BLaER1 (cell line): Measurements from ENCODE around the gene PISD.

Experiments used
- H3K27ac ChIP-seq: shearing (Covaris generic); formaldehyde crosslinking; 2 replicates; pipeline ENCODE4 v1.8.1; 2022
- H3K27me3 ChIP-seq: shearing (Covaris generic); formaldehyde crosslinking; 2 replicates; pipeline ENCODE4 v1.8.1; 2022
- H3K36me3 ChIP-seq: shearing (Covaris generic); formaldehyde crosslinking; 2 replicates; pipeline ENCODE4 v1.8.1; 2022
- H3K4me1 ChIP-seq: shearing (Covaris generic); formaldehyde crosslinking; 2 replicates; pipeline ENCODE4 v1.8.1; 2022
- H3K4me2 ChIP-seq: shearing (Covaris generic); formaldehyde crosslinking; 2 replicates; pipeline ENCODE4 v1.8.1; 2022
- H3K4me3 ChIP-seq: shearing (Covaris generic); formaldehyde crosslinking; 2 replicates; pipeline ENCODE4 v1.8.1; 2022
- H3K9ac ChIP-seq: shearing (Covaris generic); formaldehyde crosslinking; 2 replicates; pipeline ENCODE4 v1.8.1; 2022
- H3K9me3 ChIP-seq: shearing (Covaris generic); formaldehyde crosslinking; 2 replicates; pipeline ENCODE4 v1.8.1; 2022
- H4K20me1 ChIP-seq: shearing (Covaris generic); formaldehyde crosslinking; 2 replicates; pipeline ENCODE4 v1.8.1; 2022
- Cebpa-rat ChIP-seq: shearing (Covaris generic); IDR thresholded peaks from 2 replicates; pipeline ENCODE4 v1.8.1; 2022

PISD gene

DNA sequence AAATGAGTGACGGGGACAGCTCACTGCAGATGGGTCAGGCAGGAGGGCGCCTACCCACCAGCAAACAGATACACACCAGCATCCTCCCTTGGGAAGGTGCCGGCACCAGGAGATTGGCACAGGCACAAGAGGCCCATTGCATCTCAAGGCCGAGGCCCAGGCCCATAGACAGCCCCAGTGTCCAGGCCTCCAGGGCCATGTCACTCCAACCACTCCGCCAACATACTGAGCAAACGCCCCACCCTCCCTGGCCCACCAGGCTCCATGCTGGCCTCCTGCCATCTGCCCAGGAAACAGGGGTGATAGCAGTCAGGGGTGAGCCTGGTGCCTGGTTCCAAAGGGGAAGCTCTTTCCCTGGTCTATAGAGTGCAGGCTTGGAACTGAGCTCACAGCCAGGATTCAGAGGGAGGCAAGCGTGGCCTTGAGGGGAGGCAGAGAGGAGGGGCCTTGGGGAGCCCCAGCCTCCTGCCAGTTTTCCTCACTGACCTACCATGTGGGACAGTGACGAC is 34.7 kb downstream of the PISD start:
- Histone ChIP-seq H3K4me1 (peaks cover 89% of the 10 kb centered on the region), H4K20me1 (peaks cover 84% of the 10 kb centered on the region), H3K27ac (peak overlapping the region; percentile 67), H3K4me3 (no peak overlapping the region), H3K9me3 (no peaks in the 10 kb centered on the region), H3K36me3 (peaks cover 64% of the 10 kb centered on the region), H3K27me3 (no peaks in the 10 kb centered on the region), H3K4me2 (peak overlapping the region; percentile 89), H3K9ac (peak overlapping the region; percentile 48)
- TF ChIP-seq Cebpa-rat, result no peak

DNA sequence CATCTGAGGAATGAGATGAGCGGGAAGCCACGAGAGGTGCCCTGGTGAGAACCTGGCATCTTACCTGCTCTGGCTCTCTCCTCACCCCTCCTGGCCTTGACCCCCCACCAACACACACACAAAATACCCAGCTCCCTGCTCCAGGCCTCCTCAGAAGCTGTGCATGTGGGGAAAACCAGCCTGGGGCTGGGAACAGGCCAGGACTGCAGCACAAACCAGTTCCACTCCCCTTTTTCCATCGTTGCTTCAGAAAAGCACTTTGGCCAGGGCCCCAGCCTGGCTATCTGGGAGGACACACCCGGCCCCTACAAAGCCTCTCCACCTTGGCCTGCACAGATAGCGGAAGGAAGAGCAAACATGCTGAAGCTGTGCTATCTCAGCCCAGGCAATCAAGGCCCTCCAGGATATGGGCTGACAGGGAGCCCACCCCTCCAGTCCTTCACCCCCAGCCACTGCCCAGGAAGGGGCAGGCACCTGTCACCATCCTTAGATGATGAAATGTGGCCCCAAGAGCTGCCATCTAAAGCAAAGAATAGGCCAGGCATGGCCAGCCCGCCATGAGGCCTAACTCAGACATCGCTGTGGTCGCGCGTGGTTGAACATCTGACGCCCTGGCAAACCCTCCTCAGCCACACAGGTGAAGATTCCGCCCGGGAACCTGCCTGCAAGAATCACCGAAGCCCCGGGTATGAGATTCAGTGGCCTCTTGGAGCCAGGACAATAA is 35.4 kb downstream of the PISD start:
- peaks cover 65% of the 10 kb centered on the region for H3K36me3 ChIP-seq
- H3K9ac ChIP-seq, result peak overlapping the region; percentile 48; the same call in 1 of the 2 replicates
- peaks cover 83% of the 10 kb centered on the region for H3K4me1 ChIP-seq
- peak overlapping the region; percentile 67 for H3K27ac ChIP-seq
- peaks cover 85% of the 10 kb centered on the region for H4K20me1 ChIP-seq
- H3K4me2 ChIP-seq, result peak overlapping the region; percentile 89
- H3K9me3 ChIP-seq, result no peaks in the 10 kb centered on the region
- no peak overlapping the region for H3K4me3 ChIP-seq
- TF ChIP-seq Cebpa-rat, result no peak
- H3K27me3 ChIP-seq, result no peaks in the 10 kb centered on the region

DNA sequence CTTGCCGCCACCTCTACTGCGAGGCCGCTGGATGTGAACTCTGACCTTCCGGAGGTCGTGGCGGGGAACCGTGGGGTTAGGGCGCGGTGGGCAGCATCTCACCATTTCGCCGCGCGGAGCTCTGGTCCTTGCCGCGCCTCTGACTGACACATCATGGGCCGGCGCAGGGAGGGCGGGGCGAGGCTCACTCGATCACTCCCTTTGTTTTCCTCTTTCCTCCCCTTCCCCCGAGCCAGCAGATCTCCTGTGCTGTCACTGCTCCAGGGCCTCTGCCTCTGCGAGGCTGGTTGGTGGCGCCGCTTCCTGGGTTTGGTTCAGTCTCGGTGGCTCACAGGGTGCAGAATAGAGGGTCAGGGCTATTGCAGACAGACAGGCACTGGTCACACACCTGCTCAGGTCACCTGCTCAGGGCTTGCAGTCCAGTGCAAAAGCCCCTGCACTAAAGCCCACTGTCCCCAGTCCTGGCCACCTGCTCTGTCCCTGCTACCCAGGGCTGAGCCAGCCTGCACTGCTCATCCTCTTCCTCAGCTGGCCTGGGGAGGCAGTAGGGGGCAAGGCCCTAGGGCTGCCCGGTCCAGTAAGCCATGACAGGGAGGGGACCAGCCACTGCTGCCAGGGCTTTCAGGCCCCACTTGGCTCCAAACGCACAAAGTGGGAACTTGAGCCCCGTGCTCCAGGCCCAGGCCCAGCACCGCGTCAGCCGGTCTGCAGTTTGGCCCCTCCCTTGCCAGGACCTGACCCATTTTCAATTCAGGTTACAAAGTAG is 36.2 kb downstream of the PISD start:
- TF ChIP-seq Cebpa-rat, result no peak
- Histone ChIP-seq H3K27me3 (no peaks in the 10 kb centered on the region), H3K4me3 (no peak overlapping the region), H3K9ac (peak overlapping the region; percentile 48; the same call in 1 of the 2 replicates), H4K20me1 (peaks cover 92% of the 10 kb centered on the region), H3K36me3 (peaks cover 73% of the 10 kb centered on the region), H3K4me2 (peak overlapping the region; percentile 89), H3K27ac (peak overlapping the region; percentile 67), H3K9me3 (no peaks in the 10 kb centered on the region), H3K4me1 (peaks cover 75% of the 10 kb centered on the region)

DNA sequence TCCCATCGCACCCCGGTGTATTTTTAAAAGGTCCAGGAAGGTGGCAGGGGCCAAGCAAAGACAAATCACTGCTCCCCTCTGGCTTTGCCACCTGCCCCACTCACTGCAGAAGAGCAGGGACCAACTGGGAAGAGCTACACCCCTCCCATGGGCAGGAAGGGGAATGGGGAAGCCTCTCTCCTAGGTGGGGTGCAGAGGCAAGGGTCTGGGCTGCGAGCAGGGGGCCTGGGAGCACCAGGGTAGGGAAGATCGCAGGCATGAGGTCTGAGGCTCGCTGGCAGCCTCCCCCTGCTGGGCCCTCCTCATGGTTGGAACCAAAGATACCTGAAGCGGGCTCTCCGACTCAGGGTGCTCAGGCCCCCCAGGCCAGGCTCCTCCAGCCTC is 36.8 kb downstream of the PISD start:
- H3K9me3 ChIP-seq, result no peaks in the 10 kb centered on the region
- no peaks in the 10 kb centered on the region for H3K27me3 ChIP-seq
- peak overlapping the region; percentile 67 for H3K27ac ChIP-seq
- H3K4me1 ChIP-seq, result peaks cover 74% of the 10 kb centered on the region
- no peak overlapping the region for H3K4me3 ChIP-seq
- TF ChIP-seq Cebpa-rat, result no peak
- peaks cover 98% of the 10 kb centered on the region for H4K20me1 ChIP-seq
- H3K9ac ChIP-seq, result 0 out of 2 replicates have a peak overlapping the region, but pooled peaks have one; percentile 48
- no peak overlapping the region for H3K4me2 ChIP-seq
- H3K36me3 ChIP-seq, result peaks cover 79% of the 10 kb centered on the region

DNA sequence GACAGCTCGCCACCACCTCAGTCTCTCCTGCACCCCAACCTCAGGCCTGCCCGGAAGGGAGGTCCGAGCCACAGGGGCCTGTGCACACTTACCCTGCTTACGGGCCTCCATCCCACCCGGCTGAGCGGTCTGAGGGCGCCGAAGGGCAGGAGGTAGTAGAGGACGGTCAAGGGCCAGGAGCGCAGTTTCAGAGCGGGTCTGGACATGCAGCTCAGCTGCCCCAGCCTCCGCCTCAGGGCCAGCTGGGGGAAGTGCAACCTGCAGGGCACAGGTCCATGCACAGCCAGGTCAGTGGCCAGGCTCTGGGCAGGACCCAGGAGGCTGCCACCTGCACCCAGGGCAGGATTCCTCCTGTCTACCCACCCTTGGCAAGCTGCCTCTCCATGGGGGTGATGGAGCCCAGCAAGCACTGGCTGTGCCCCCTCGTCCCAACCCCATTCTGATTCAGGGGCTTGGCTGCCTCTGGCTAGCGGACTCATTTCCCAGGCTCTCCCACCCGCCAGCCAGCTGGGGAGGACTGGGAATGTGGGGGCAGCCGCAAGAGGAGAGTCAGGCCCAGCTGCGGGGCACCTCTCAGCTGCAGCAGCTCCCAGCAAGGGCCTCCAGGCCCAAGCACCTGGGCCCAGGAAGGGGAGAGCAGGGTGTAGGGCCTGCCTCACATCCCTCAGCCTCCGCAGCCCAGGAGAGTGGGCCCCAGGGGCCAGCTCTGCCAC is 38.3 kb downstream of the PISD start:
- H3K4me3 ChIP-seq, result no peak overlapping the region
- H4K20me1 ChIP-seq, result peaks cover 100% of the 10 kb centered on the region
- H3K9me3 ChIP-seq, result no peaks in the 10 kb centered on the region
- TF ChIP-seq Cebpa-rat, result no peak
- peaks cover 88% of the 10 kb centered on the region for H3K36me3 ChIP-seq
- peak overlapping the region; percentile 60; the same call in 1 of the 2 replicates for H3K27ac ChIP-seq
- peaks cover 59% of the 10 kb centered on the region for H3K4me1 ChIP-seq
- no peaks in the 10 kb centered on the region for H3K27me3 ChIP-seq
- H3K4me2 ChIP-seq, result no peak overlapping the region
- no peak overlapping the region; the same call in 1 of the 2 replicates for H3K9ac ChIP-seq

DNA sequence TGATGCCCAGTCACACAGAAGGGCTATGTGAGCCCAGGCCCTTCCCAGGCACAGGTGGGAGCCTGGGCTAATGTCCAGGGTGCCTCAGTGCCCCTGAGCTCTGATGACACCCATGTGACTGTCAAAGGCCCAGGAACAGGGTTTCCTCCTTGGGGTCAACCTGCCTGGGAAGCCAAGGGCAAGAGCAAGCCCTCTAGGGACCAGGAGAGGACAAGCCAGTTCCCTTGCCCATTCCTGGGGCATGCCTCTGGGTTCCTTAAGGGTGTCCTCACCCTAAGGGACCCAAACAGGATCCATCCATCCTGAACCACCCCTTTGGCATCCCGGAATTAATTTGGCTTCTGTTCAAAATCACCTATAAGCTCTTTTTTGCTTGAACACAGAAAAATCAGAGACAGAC is 39.0 kb downstream of the PISD start:
- H3K36me3 ChIP-seq, result peaks cover 89% of the 10 kb centered on the region

DNA sequence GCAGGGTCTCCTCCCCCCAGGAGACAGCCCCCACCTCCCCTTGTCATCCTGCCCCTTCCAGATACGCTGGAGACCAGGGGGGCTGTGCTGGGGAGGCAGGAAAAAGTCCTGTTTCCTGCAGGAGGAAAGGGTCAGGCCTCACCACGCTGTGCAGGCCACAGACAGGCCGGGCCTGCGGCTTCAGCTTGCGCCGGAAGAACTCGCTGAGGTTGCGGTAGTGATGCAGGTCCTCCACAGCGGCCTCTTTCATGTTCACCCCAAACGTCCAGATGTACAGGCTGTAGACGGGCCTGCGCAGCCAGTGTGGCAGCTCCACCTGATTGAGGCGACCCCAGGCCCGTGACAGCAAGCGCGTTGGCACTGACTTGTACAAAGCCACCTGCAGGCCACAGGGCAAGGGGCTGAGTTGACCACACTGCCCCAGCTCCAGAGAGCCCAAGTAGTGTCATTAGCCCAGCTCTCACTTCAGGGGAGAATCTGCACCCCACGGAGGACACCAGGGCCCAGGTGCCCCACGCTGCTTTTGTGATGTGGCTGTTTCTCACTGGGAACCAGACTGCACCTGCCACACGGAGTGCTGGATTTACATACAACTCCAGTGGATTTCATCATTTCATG is 40.4 kb downstream of the PISD start:
- no peak overlapping the region for H3K9ac ChIP-seq
- H3K9me3 ChIP-seq, result no peaks in the 10 kb centered on the region
- no peaks in the 10 kb centered on the region for H3K27me3 ChIP-seq
- H3K27ac ChIP-seq, result 0 out of 2 replicates have a peak overlapping the region, but pooled peaks have one; percentile 60
- H3K36me3 ChIP-seq, result peaks cover 98% of the 10 kb centered on the region
- H4K20me1 ChIP-seq, result peaks cover 93% of the 10 kb centered on the region
- peaks cover 44% of the 10 kb centered on the region for H3K4me1 ChIP-seq
- no peak for TF ChIP-seq Cebpa-rat
- no peak overlapping the region for H3K4me2 ChIP-seq
- no peak overlapping the region for H3K4me3 ChIP-seq

More for the DNA sequence above, 39.0 kb downstream of the PISD start:
- Histone ChIP-seq H4K20me1 (peaks cover 100% of the 10 kb centered on the region), H3K4me1 (peaks cover 52% of the 10 kb centered on the region), H3K27ac (peak overlapping the region; percentile 60; the same call in 1 of the 2 replicates), H3K4me3 (no peak overlapping the region), H3K9me3 (no peaks in the 10 kb centered on the region), H3K4me2 (peak overlapping the region; percentile 7; the same call in 1 of the 2 replicates), H3K27me3 (no peaks in the 10 kb centered on the region), H3K9ac (no peak overlapping the region)
- no peak for TF ChIP-seq Cebpa-rat

DNA sequence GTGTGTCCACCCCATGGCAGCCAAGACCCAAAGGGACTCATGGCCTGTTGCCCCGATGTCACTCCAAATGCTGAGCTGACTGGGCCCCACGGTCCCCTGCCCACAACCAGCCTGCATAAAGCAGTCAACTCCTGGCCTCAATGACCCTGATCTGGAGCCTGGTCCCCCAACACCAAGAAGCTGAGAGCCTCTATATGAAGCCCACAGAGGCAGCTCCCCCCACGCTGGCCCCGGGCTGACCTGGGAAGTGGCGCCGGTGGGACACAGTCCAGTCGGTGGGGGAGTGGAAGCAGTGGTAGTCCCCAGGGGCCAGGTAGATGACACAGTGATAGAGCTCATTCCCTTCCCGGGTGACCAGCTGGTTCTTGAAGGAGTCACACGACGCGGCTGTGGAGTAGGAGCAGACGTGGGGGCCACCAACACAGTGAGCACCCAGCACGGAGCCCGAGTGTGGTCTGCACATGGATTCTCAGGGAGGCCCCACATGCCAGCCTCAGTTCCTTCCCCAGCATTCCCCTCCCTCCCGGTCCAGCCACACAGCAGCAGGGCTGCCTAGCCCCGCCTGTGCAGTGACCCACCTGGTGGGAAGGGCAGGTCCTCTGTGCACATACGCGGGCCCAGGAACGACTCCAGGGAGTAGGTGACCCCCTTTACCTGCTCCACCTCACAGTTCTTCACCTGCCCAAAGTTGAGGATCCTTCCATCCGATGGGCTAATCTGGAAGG is 41.1 kb downstream of the PISD start:
- Histone ChIP-seq H3K27ac (0 out of 2 replicates have a peak overlapping the region, but pooled peaks have one; percentile 4), H3K4me1 (peaks cover 44% of the 10 kb centered on the region), H3K9me3 (no peaks in the 10 kb centered on the region), H3K4me2 (no peak overlapping the region), H3K9ac (no peak overlapping the region), H3K4me3 (no peak overlapping the region), H3K36me3 (peaks cover 93% of the 10 kb centered on the region), H3K27me3 (no peaks in the 10 kb centered on the region), H4K20me1 (peaks cover 89% of the 10 kb centered on the region)
- TF ChIP-seq Cebpa-rat, result no peak
